HG02840 (cell line): ENCODE results near the gene P3H4.

Source experiments
- ATAC-seq: cut with Tn5 transposase; IDR thresholded peaks from one replicate; pipeline ENCODE4 v1.9.1; 2021; ENCODE audit warnings: mild to moderate bottlenecking, moderate library complexity, moderate number of reproducible peaks; ENCODE audit not compliant: unreplicated experiment, low FRiP score

Gene P3H4

GRCh38 chr17:41773731-41774193, 38.0 kb downstream of the P3H4 start:
- no peak for ATAC-seq

GRCh38 chr17:41773190-41773588, 38.6 kb downstream of the P3H4 start:
- ATAC-seq, result no peak

GRCh38 chr17:41772586-41773189, 39.1 kb downstream of the P3H4 start:
- no peak for ATAC-seq

- no peak for ATAC-seq
These were observed 39.5 kb downstream of the P3H4 start for GRCh38 chr17:41772218-41772585.

GRCh38 chr17:41771389-41772206, 40.2 kb downstream of the P3H4 start:
- no peak for ATAC-seq

GRCh38 chr17:41769985-41770384, 41.8 kb downstream of the P3H4 start:
- ATAC-seq, result no peak

- ATAC-seq, result no peak
These were observed 42.3 kb downstream of the P3H4 start for GRCh38 chr17:41769346-41769862.

GRCh38 chr17:41768682-41769288, 43.0 kb downstream of the P3H4 start:
- ATAC-seq, result no peak

GRCh38 chr17:41767324-41768042, 44.3 kb downstream of the P3H4 start:
- ATAC-seq, result no peak

GRCh38 chr17:41766135-41766534, 45.6 kb downstream of the P3H4 start:
- ATAC-seq, result no peak

GRCh38 chr17:41763327-41763726, 48.4 kb downstream of the P3H4 start:
- ATAC-seq, result no peak

- no peak for ATAC-seq
These were observed 48.9 kb downstream of the P3H4 start for GRCh38 chr17:41762841-41763240.

- no peak for ATAC-seq
These were observed 49.4 kb downstream of the P3H4 start for GRCh38 chr17:41762391-41762790.

- no peak for ATAC-seq
These were observed 50.9 kb downstream of the P3H4 start for GRCh38 chr17:41760878-41761277.

- no peak for ATAC-seq
These were observed 53.1 kb downstream of the P3H4 start for GRCh38 chr17:41758601-41759000.

GRCh38 chr17:41754066-41754465, 57.7 kb downstream of the P3H4 start:
- ATAC-seq, result no peak
